ENCODE results near the gene FAM168A.
"Not testable (repeated sequence)": the region's sequence is repeated elsewhere in the genome, so short reads cannot be mapped to it uniquely, and the experiment has no call there.

FAM168A gene

DNA sequence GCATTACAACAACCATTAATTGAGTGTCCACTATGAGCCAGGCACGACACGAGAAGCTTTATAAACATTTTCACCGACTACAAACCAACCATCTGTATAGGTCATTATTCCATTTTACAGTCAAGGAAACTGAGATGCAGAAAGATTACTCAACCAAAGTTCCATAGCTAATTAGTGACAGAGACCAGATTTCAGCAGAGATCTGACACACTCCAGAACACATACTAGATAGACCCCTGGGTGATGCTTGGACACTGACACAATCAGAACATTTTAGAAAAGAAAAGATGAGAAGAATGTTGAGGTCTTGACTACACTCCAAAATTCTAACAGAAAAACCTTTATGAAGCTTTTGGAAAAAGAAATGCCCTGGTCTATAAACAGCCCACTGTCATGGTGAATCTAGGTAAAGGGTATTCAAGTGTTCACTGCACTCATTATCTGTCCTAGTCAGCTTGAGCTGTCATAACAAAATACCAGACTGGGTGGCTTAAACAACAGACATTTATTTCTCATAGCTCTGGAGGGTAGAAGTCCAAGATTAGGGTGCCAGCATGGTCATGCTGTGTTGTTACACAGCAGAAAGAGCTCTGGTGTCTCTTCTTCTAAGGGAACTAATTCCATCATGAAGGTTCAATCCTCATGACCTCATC is 132.8 kb downstream of the FAM168A start:
- DNase-seq, result no peak

DNA sequence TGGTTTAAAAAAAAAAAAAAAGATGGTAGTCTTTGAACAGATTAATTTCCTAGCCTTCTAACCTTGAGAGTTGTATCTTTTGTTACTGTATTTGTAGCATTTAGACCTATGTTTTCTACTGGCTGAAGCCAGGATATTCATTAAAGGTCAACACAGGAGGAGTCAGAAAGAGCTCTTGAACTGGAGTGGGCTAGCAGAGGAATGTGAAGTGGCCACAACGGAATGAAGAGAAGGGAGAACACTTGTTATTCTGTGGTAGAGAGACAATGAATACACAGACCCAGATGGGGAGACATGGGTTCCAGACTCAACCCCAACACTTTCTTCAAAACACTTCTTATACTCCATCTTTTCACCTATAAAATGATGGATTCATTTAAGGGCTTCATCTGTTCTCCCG is 133.6 kb downstream of the FAM168A start:
- no peak for DNase-seq

DNA sequence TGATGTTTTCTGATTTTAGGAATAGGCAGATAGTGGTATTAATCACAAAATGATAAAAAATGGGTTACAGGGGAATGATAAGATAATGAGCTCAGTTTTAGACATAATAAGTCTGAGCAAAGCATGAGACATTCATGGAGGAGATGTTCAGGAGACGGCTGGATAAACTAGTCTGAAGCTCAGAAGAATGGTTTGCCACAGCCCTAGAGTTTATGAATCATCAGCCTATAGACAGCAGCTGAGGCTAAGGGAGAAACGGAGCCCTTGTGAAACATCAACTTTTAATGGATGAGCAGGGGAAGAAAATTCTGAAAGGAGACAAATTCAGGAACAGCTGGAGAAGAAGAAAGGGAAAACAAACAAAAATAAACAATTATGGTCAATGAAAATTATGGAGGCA is 134.6 kb downstream of the FAM168A start:
- no peak for DNase-seq

DNA sequence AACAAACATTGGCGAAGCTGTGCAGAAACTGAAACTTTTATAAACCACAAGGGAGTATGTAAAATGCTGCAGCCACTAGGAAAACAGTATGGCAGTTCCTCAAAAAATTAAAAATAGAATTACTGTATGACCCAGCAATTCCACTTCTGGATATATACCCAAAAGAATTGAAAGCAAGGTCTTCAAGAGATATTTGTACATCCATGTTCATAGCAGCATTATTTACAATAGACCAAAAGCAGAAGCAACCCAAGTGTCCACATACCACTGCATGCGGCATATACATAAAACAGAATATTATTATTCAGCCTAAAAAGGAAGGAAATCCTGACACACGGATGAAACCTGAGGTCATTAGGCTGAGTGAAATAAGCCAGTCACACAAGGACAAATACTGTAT is 135.9 kb downstream of the FAM168A start:
- no peak for DNase-seq

DNA sequence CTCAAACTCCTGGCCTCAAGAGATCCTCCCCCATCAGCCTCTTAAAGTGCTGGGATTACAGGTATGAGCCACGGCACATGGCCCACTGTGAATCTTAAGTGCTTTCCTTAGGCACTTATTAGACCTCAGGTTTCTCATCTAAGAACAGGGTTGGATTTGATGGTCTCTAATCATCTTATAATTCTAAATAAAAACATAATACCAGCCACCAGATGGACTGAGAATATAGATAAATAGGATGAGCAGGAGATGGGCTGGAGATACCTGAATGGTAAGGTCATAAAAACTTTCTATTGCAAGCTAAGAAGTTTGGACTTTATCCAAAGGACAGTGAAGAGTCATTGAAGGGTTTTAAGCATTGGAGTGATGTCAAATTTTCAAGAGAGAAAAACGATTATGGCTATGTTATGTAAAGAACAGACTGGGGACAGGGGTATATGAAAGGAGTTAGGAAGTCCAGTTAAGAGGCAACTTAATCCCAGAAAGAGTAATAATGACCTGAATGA is 136.5 kb downstream of the FAM168A start:
- no peak for DNase-seq

DNA sequence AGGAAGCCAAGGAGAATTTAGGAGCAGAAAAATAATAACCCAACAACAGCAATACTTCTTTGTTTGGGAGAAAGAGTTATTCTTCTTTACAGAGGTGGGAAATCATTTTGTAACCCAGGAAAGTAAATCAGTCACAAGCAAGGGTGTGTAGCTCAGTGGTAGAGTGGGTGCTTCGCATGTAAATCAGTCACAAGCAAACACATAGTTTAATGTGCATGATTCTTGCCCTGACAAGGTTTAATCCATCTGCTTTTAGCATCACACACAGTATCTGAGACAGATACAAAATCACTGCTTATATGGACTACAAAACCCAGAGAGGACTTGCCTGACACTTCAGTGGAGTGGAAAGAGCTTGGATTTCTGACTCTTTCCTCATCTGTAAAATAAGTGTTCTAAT is 139.7 kb downstream of the FAM168A start:
- DNase-seq, result no peak

DNA sequence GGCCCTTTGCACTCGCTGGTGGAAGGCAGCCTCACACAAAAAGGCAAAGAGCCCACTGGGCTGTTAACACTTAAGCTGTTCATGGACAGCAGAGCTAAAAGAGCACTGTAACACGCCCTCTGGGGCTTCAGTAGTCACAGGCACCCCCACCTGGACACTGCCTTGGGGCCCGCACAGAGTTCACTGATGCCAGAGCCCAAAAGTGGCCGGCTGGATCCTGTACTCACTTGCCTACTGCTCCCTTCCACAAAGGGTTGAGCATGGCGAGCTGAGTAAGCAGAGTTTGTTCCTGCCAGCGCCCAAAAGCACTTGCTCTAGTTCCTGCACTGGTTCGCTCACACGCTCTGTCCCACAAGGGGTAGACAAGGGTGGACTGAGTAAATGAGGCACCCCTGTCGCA is 142.9 kb downstream of the FAM168A start:
- no peak for DNase-seq

DNA sequence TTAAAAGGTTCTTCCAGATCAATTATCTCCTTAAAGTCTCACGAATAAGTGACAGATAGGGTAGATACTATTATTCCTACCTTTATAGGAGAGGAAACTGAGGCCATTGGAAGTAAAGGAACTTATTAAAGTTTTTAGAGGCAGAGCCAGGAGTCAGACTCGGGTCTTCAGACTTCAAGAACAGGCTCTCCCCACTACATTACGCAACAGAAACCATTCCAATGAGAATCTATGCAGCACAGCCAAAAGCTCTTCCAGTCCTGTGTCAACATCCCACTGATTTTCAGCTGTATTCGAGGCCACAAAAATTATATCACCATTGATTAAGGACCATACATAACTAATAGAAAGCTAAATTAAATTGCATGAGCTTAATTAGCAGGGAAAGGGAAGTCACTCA is 144.3 kb downstream of the FAM168A start:
- DNase-seq, result no peak

DNA sequence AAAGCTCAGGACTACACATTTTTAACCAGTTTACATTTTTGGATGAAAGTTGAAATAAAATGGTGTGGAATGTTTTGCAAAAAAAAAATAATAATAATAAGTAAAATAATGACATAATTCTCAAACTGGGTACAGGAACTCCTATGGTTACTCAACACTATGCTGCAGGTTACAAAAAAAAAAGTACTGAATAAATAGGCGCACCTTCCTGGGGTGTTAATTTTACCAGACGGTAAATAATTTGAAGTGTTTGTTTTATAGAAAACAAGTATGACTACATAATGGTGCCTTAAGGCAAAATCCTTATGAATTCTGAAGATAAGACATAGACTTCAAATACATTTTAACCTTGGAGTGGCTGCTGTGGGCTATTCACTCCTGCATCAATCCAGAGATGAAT is 145.2 kb downstream of the FAM168A start:
- DNase-seq, result no peak

DNA sequence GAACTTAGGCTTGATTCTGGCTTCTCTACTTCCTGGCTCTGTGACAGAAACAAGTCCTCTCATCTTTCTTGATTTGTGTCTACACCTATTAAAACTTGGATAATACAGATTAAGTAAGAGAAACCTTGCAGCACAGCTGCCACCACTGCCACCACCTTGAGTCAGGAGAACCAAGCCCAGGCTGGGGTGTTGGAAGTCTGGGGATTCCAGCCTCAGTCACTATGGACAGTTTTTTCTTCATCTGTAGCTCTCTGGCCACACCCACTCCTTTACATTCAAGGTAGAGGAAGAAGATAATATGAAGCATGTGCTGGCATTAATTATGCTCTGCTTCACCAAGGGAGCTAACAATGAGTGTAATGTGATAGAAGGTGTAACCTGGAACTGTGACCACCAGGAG is 146.0 kb downstream of the FAM168A start:
- DNase-seq, result no peak

DNA sequence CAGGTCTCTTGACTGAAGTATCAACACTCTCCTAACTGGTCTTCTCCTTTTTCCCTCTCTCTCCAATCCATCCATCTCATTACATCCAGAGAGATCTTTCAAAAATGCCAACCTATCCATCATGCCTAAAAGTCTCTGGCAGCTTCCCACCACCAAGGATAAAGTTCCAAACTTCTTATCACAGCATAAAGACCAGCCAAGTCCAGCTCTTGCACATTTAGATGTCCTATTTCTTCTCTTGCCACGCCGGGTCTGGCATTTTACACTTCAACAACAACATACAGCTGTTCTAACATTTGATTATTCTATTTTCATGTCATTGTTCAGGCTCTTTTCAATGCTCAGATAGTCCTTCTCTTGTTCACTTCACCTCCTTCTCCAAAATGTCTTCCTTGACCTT is 151.1 kb downstream of the FAM168A start:
- no peak for DNase-seq

DNA sequence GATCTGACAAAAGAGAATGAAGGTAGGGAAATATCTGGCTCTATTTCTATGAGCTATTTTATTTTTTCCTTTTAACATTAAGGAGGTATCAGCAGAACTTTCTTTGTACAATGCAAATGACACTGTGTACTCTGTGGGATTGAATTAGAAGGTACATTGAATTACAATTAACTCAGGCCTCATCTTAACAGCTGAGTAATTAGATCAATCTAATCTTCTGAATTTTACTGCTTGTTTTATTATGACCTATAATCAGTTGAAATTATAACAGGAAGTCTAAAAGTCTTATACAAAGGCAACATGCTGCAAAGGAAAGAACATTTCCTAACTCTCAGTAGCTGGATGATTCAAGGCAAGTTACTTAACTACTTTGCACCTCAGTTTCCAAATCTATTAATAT is 151.9 kb downstream of the FAM168A start:
- no peak for DNase-seq

DNA sequence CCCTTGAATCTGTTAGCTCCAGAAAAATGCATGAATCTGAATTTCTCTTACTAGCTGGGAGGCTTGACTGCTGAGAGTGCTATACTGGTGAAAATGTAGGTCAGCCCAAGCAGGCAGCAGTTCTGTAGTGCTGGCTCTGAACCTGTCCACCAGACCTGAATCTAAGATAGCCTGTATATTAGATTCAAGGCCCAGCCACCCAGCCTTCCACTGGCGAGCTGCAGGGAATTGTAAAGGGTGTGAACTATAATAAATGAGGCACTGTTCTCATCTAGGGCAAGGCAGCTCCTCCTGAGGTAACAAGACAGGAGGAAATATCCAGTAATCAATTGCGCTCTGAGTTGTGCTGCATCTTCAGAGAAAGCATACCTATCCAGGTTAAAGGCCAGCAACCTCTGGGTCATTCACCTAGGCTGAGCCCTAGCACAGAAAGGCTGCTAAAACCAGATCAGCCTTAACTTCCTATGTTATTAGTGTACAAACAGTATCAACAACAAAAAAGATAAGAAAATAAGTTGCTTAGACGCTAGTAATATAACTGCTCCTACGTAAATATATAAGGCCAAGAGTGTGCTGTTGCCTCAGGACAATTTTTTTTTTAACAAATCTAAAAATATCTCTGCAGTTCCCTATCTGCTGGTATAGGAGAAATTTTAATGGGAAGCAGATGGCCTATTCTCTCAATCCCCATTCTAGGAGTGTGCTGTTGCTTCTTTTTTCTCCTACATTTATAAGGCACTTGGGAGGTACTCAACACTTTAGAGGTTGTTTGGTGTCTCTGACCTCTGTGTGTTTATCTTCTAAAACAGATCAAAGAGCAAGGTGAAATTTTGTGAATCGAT is 158.7 kb downstream of the FAM168A start:
- DNase-seq, result no peak

DNA sequence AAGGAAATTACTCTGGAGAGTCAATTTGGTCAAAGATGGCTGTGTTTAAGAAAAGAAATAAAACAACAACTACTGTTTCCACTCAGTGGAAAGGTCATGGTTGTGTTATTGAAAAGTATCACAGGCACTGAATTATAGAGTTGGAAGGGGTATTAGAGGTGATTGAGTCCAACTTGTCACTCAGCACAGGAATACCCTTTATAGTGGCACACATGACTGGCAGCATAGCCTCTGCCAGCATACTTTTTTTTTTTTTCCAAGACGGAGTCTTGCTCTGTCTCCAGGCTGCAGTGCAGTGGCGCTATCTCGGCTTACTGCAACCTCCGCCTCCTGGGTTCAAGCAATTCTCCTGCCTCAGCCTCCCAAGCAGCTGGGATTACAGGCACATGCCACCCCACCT is 161.1 kb downstream of the FAM168A start:
- not testable (repeated sequence) for DNase-seq

DNA sequence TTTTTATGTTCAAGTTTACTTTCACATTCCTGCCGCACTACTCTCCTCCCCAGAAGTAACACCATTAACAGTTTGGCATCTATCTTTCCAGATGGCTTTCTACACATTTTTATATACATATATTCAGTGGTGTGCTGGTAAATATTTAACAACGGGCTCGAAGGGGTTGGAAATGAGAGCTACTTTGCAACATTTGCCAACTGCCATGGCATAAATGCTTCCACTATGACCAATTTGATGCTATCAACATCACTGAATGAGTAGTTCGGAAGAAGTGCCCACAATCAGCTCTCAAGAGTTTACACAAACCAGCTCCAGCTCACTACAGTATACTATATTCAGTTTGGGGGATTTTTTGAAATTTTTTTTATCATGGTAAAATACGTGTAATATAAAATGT is 166.5 kb downstream of the FAM168A start:
- DNase-seq, result no peak

DNA sequence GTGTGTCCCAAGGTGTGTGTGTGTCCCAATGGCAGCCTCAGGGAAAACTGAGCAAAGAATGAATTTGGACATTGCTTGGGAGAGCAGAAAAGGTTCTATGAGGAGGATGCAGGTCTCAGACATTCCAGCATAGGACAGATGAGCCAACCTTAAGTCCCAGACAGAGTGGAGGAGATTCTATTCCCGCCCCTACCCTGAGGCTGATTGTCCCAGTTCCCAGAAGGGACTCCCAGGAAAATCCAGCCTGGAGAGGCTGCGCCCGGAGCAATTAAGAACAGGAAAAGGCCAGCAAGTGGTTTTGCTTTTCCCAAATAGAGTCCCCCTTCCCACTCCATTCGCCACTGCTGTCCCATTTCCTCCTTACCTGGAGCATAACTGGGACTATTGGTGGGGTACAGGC is 167.6 kb downstream of the FAM168A start:
- no peak for DNase-seq

DNA sequence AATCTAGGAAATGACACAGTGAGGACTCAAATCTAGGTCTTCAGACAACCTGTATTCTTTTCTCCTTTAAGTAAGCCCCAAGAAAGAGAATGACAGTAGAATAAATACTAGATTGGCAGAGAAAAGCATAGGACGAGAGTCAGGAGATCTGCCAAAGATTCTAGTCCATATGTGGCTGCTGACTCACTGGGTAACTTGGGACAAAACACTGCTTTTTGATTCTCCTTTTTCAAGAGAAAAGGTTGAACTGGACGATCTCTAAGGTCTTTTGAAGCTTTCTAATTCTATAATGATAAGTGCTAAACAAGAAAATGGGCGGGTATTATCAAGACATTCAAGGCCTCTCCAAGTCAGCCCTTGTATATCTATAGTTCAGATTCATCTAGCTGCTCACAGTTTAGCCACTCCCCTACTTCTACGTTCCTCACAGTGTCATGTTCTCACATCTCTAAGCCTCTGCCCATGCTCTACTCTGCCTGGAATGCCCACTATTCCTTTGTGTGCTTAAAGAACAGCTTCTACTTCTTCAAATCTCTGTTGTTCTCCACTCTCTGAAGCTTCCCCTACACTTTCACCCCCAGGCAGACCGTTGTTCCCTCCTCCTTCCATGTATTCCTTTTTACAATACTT is 168.7 kb downstream of the FAM168A start:
- DNase-seq, result no peak

DNA sequence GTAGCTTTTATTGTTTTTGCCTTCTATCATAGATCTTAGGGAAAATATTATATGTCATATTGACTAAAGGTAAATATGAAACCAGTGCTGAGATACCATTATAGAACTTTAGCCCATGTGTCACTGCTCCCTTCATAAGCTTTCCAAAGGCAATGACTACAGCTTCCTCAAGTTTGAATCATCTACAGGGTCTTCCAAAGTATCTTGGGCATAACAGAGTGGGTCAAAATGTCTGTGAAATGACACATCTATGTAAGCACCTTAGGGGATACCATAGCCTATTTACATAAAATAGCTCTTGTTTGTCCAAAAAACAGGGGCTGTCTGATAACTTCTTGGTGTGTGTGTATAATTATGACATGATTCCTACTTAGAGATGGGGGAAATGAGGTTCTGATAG is 169.2 kb downstream of the FAM168A start:
- no peak for DNase-seq

DNA sequence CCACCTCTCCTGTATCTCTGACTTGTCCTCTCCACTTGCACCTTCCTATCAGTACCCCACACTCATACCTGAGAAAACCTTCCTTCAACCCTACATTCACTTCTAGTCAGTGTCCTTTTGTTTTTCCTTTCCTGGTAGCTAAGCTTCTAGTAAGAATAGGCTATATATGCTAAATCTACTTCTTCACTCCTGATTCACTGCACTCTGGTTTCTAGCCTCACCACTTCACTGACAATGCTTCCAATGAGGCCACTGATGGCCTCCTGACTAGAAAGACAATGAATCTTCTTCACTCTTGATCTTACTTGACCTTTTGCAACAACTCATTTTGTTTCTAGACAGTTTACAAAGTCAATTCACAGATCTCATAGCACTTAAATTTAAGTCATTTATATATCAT is 169.7 kb downstream of the FAM168A start:
- DNase-seq, result no peak

DNA sequence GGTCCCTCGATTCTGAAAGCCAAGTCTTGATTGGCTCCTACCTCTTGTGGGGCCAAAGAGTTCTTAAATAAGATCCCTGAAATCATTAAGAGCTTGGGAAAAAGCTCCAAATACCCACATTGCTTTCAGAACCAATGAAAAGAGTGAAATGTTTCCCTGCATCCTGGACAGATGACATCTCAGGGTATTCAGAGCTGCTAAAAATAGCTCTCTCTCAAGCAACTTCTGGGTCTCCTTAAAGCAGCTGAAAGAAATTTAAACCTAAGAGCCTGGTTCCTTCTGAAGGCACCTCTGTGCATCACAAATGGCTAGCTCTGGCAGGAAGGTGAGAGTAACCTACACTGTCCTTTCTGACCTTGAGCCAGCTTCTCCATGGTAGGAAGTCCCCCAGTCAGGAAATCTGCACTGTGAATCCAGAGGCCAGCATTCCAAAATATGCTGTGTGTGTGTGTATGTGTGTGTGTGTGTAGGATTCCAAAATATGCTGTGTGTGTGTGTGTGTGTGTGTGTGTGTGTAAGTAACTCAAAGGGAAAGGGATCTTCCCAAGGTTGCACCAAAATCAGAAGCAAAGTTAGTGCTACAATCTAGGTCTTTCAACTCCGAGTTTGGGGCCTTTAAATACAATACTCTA is 171.6 kb downstream of the FAM168A start:
- no peak for DNase-seq

DNA sequence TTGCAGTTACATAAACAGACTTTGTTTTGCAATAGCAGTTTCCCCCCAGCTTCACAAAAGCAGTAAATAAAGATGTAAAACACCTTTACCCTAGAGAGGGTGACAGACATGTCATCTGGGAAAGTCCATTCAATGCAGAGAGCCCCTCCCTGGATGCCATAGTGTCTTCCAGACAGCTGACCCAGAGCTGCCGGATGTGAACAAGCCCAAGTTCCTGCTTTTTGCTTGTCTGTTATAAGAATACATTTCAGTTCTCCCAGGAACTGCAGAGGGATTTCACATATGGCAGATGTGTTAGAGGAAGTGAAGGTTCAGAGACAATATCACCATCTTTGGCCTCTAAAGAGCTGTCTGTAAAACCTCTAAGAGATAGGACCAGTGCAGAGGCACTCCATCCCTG is 172.8 kb downstream of the FAM168A start:
- DNase-seq, result no peak

DNA sequence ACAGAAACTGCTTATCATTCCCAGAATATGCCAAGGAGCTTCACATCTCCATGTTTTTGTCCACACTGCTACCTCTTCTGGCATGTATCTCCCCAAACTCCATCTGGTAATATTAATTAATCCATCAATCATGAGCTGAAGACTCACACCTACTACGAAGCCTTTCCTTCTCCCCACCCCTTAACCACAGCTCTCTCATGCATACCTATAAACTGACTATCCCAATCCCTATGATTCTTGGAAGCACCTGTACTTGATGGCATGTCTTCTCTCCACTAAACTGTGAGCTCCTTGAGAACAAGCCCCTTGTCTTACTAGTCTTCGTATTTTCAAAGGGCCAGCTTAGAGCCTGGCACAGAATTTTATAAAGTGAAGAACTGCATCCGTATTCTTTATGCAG is 174.4 kb downstream of the FAM168A start:
- DNase-seq, result no peak

DNA sequence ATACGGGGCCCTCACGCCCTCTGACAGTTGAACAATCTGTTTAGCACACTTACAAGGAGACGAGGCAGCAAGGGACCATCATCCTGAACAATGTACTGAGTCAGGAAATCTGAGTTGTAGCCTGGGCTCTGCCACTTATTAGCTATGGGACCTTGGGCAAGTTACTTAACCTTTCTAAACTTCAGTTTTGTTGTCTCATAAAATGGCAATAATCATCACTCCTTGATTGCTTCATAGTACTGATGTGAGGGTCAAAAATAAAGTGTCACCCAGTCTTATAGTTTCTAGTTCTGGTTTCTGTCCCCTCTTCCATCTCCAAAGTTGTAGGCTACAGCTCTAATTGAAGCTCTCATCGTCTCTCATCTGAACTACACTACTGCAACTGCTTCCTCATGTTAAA is 175.0 kb downstream of the FAM168A start:
- DNase-seq, result no peak

DNA sequence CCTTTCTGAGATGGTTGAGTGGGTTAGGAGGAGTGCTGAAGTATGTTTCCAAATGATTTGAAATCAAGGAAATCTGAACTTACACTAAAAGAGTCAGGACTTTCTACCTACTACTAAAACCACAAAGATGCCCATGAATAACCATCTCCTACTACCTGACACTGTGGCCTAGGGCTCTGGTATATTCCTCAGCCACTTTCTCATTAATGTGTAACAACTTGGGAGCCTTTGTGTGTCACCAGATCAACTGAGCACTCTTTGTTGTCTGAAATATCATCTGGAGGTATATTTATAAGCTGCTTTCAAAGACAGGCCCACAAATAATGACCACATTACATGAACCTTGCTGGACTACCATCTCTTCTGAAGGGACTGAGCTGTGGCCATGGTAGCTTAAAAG is 177.8 kb downstream of the FAM168A start:
- no peak for DNase-seq
